IPS-11a (cell line): Measurements from ENCODE around the gene HSPA8.

Experiments
- H3K4me3 ChIP-seq: one replicate; pipeline ENCODE4 v1.5.1; 2013; ENCODE audit warnings: low read depth, low read length, control low read depth

The HSPA8 gene

DNA sequence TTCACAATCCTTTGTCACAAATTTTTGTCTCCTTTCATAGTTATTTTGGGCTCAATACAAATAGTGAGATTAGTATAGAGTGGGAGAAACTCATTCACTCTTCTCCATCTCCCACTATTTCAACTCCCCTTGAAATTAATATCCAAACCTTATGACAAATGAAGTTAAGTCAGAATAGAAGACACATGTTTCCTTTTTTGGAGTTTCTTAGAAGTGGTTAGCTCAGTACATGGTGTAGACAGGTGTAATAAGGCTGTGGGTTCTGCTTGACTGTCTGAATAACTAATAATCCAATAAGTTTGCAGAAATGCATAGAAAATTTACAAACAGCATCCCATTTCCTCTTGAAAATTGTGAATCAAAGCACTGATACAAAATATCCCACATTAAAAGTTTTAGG is 10.8 kb upstream of the HSPA8 start:
- no peak overlapping the region for H3K4me3 ChIP-seq

DNA sequence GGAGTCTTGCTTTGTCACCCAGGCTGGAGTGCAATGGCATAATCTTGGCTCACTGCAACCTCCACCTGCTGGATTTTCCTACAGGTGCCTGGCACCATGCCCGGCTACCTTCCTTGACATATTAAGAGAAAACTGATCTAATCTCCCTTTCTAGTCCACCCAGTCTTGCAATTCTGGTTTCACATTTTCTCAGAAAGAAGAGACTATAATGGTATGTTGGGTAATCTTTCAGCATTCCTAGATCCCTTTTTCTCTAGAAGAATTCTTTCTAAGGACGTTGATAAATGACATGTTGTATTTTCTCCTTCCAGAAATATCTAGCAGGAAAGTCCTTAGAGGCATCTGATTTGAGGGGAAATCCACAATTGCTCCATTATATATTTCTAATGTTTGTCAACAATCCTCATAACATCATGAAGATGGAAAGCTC is 10.4 kb upstream of the HSPA8 start:
- H3K4me3 ChIP-seq, result no peak overlapping the region

DNA sequence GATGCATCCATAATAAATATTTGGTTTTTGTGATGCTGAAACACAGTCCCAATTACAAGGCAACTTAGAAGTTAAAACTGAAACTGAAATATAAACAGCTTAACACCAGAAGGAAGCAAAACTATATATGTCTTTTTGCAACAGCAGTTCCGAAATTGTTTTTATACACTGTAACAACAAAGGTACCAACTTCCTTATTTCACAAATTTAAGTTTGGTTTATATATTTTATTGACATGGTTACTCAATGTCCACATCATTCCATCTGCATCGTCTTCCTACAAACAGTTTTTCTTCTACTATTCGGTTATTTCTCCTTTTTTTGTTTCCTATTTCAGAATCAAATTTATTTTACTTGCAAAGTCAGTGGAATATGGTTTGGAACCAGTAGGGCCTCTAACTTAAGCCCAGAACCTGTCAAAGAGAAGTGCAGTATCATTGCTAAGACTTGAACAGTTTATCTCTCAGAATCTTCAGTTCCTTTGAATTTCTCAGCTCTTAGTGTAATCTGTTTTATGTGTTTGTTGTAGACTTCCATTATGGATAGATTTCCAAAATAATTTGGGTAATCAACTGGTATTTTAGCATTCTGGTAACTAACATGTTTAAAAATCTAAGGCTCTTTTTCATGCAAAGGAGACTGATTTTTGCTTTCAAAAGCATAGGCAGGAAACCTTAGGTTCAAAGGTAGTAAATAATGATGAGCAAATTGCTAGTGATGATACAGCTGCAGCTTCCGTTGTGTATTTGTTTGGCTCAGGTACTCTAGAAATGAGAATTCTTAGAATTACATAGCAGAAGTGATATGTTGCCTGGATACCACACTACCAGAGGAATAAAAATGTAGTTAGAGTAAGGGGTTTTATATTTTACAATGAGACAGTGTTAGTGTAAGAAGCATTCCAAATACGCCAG is 8.2 kb upstream of the HSPA8 start:
- H3K4me3 ChIP-seq, result no peak overlapping the region

DNA sequence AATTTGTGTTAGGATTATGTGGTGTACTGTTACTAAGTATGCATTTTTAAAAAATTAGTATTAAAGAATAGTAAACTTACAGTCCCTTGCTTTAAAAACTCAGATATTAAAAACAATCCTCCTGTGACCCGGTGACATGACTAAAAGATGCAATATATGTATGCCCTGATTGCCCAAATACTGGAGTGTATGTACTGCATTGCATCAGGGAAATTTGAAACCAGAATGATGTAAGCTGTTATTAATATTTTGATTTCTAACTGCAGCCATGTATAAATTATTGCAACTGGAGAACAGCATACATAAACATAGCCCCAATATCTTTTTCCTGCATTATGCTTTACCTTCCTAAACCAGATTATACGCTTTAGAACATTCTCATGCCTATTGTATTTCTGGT is 3.7 kb upstream of the HSPA8 start:
- no peak overlapping the region for H3K4me3 ChIP-seq

DNA sequence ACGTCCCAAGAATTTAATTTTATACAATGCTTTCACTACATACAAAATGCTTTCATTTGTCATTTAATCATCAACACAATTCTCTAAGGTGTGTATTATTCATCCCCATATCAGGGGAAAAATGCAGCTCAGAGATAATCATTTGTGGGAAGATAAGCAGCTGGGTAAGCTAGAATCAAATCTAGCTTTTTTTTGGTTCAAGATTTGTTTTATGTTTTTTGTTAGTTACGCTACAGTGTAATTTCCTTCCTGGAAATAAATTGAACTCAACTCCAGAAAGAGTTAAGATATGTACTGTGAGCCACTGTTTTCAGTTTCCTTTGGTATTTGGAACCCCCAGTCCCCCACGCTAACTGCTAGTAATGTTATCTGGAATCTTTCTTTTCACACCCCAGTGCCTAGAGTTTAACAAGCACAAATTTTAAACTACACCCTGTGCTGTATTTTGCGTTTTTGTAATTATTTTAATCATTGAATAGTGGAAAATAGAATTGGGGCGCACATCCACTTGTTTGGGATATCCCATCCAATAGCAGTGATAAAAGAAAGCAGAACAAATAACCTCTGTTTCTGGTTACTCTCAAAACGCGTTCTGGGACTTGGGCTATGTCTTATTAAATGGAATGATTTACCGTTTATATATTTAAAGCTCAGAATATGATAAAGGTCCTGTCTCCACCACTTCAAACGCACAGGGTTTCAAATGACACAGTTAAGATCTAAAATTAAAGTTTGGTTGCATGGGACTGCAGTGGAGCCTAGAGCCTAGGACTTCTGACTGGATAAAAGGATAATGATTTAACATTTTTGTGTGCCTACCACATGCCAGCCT is 2.1 kb upstream of the HSPA8 start:
- no peak overlapping the region for H3K4me3 ChIP-seq

DNA sequence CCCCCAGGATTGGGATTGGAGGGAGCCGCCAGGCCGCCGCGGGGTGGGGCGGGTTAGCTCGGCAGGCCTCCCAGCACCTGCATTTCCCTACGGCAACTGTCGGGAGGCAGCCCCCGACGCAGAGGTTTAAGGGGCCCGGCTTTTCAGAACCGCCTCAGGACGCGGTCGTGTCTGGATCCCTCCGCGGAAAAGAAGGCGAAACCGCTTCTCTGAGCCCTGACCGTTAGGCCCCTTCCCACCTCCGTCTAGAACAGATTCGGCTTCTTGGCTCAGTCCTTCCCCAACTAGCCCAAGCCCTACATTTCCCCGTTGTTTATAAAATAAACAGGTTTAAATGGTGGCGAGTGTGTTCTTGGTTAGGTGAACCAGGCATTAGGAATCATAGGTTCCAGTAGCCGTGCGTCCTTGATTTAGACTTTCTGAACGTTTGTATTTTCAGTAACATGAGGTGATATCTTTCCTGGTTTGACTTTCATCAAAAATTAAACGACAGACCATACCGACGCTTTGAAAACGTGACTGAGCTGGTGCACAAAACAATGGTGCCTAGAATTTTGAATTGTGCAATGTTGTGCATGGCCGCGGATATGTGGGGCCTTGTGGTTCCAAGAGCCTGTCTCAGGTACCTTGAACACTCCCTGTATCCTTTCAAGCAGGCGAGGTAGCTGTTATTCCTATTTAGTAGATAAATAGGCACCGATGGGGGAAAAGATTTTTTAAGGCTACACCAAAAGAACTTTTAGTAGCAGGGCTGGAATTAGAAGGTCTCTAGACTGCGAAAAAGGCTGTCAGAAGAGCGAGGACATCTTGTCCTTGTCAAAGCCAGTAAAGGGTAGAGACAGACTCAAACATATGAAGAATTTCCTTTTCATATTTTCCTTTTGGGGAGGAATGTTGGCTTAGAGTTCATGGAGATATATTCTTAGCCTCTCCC is 1.2 kb upstream of the HSPA8 start:
- H3K4me3 ChIP-seq, result peak overlapping the region; percentile 85

DNA sequence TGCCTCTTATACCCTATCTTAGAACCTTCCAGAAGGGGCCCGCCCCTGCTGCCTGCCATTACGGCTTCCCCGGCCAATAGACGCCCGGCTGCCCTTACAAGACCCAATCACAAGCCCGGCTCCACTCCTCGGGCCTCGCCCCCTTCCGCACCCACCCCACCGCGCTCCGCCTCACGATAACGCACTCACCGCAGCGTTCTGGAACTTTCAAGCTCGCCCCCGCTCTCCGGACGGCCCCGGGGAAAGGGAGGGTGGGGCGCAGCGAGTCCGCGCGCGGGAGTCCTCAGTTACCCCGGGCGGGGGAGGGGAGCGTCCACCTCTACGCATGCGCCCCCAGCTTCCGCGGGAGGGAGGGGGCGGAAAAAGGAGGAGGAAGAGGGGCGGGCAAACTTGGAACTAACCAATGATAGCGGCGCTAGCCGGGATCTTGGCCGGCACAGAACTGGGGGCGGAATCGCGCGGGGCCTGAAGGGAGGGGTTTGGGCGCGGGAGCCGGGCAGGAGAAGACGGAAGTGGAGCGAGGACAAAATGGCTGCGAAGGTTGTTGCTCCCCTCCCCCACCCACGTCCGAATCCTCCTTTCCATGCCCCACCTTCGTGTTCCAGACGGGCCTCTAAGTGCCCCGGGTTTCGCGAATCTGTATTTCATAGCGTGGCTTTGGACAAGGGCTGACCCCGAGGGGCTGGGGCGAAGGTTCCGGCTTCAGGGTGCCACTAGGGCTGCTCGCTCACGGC is 389 bp upstream of the HSPA8 start:
- peak overlapping the region; percentile 90 for H3K4me3 ChIP-seq

DNA sequence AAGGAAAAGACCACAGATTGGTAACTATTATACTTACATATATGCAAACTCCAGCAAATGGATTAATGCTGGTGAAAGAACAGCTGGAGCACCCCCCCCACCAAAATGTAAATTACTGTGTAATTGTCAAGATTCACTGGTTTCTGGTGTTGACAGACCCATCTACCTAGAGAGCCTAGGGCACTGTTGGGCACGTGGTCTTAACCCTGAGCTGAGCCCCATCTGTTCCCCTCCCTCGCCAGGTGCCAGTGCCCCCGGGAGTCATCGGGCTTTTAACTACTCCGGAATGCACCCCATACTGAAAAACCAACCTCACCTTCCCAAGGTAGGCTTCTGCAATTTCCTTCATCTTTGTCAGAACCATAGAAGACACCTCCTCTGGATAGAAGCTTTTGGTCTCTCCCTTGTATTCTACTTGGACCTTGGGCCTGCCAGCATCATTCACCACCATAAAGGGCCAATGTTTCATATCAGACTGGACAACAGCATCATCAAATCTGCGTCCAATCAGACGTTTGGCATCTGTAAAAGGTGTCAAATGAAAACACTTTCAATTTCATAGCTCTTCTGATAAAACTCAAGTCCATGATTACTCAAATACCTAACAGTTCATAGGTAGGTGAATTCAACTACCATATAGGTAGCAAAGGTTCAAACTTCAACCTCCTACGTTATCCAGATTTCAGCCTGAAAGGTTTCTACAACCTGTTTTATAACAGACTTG is 1.5 kb downstream of the HSPA8 start:
- peak overlapping the region; percentile 90 for H3K4me3 ChIP-seq

DNA sequence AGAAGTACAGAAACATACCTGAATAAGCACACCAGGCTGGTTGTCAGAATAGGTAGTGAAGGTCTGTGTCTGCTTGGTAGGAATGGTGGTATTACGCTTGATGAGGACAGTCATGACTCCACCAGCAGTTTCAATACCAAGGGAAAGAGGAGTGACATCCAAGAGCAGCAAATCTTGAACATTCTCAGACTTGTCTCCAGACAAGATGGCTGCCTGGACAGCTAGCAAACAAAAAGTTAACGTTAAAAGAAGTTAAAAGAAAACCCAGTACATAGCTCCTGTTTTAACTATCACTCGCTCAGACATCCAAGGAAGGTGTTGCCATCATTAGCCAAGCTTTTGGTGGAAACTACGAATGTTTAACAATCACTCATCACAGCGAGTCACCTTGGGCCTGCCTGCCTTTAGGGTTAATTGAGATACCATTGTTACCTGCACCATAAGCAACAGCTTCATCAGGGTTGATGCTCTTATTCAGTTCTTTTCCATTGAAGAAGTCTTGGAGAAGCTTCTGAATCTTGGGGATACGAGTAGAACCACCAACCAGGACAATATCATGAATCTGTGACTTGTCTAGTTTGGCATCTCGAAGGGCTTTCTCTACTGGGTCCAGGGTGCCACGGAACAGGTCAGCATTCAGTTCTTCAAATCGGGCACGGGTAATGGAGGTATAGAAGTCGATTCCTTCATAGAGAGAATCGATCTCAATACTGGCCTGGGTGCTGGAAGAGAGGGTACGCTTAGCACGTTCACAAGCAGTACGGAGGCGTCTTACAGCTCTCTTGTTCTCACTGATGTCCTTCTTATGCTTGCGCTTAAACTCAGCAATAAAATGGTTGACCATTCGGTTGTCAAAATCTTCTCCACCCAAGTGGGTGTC is 2.7 kb downstream of the HSPA8 start:
- peak overlapping the region; percentile 90 for H3K4me3 ChIP-seq

DNA sequence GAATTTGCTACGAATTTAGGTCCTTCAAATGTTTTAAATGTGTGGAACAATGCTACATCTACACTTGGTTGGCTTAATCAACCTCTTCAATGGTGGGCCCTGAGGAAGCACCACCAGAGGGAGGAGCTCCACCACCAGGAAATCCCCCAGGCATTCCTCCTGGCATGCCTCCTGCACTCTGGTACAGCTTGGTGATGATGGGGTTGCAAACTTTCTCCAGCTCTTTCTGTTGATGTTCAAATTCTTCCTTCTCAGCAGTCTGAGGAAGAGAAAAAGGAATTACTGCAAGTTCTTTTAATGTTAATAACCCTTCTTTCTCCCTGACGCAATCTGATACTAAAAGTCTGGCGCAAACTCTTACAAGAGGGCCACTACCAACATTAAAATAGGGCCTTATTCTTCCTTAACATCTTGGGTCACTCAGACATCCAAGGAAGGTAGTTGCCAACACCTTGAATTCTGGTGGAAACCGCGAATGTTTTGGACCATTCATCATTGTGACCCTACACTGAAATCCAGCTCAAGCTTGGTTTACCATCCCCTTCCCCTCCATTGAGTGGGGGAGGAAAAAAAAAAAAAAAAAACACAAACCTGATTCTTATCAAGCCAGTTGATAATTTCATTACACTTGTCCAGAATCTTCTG is 4.2 kb downstream of the HSPA8 start:
- H3K4me3 ChIP-seq, result no peak overlapping the region

DNA sequence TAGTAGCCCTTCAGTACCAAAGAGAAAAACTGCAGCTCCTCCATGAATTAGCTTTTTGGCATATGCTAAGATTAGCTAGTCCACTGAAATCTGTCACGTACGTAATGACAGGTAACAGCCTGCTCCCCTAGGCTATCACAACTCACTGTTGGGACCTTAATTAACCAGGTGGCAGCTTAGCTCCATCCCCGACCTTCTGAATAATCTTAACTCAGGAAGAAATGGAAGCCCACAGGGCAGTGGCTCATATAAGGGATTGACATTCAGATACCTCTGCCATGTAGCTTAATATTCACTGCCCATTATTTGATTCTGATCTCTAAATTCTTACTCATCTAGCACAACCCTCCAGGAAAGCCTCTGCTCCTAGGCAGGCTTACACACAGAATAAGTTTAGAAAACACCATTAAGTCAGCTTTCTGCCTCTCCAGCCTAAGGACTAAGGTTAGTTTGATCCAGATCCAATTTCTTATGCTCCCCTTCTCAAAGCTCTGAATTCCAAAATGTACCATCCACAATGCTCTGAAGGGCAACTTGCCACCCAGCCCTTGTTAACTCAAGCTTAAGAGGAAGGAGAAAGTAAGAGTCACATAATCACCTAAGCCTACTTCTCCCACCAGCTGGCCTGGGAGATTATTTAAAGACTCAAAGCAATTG is 5.0 kb downstream of the HSPA8 start:
- H3K4me3 ChIP-seq, result no peak overlapping the region

DNA sequence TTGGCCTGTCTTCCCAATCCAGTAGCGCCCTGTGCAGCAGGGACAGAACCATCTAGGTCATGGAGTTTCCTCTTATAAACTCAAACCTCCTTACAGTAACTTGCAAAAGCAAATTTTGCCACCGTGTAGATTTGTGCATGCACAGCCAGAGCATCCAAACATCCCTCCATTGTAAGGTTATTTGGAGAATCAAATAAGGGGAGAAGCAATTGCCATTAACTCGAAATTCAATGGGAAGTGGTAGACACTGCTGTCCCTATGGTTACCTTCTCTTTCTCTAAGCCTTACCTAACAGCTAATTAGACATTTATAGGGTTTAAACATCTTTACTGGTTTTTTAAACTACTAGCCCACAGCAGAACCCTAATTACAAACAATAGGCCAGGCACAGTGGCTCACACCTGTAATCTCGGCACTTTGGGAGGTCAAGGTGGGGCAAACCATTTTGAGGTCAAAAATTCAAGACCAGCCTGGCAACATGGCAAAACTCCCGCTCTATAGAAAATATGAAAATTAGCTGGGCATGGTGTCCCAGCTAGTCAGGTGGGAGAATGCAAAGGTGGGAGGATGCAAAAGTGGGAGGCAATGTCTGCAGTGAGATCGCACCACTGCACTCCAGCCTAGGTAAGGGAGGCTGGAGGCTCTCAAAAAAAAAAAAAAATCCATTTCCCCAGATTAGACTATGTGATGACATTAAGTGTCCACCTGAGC is 6.6 kb downstream of the HSPA8 start:
- no peak overlapping the region for H3K4me3 ChIP-seq

DNA sequence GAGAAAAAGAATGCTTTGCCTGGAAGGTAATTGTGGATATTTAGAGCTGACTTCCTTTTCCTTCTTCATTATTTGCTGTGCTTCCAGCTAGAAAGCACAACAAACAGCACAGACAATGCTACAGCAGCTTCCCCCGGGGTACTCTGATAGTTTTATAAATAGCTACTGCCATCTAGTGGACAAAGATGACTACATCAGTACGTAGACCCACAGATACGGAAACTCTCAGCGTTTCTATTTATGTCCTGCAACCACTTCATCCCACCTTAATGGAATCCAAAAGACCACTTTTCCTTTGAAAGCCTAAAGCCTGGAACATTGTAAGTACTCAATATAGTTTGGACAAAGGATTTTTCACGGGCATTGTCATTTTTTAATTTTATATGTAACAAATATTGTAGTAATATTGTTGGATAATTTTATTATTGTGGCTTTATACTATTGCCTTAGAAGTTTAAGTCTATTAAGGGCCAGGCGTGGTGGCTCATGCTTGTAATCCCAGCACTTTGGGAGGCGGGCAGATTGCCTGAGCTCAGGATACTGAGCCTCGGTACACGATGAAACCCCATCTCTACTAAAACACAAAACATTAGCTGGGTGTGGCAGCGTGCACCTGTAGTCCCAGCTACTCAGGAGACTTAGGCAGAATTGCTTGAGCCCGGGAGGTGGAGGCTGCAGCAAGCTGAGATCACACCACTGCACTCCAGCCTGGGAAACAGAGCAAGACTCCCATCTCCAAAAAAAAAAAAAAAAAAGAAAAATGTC is 7.5 kb downstream of the HSPA8 start:
- H3K4me3 ChIP-seq, result no peak overlapping the region

DNA sequence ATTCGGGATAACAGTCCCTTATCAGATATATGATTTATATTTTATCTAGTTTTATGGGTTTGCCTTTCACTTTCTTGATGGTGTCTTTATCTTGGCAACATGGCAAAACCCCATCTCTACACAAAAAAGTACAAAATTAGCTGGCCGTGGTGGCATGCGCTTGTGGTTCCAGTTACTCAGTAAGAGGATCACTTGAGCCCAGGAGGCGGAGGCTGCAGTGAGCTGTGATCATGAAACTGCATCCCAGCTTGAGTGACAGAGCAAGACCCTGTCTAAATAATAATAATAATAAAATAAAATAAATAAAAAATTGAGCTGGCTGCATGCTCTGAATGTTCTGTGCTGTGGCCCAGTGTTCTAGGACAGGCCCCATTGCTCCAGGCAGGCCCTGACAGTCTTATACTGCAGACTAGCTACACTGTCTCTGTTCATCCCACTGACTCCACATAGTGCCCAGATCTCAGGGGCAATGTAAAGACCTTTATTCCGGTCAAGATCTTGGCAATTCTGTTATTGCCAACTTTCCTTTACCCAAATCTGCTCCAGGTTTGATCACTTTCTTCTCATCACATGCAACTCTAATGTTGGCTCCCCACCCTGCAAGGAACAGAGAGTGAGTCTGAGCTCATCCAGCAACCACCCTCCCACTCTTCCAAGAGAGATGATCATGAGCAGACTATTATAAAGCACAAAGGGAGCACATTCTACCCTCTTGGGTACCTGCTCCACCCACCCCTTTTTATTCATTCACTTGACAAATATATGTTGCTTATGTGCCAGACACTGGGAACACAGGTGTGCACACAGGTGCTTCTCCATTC is 8.8 kb downstream of the HSPA8 start:
- H3K4me3 ChIP-seq, result no peak overlapping the region

DNA sequence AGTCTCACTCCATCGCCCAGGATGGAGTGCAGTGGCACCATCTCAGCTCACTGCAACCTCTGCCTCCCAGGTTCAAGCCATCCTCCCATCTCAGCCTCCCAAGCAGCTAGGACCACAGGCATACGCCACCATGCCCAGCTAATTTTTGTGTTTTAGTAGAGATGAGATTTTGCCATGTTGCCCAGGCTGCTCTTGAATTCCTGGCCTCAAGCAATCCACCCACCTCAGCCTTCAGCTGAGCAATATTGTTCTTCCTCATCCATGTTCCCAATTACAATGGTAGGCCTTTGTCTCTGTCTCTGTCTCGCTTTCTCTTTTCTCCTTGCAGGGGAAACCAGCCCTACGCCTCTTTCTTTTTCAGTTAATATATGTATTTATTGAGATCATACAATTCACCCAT is 10.3 kb downstream of the HSPA8 start:
- no peak overlapping the region for H3K4me3 ChIP-seq
